ENCODE data around the gene XRCC5. TPM values are rescaled to one million over a fixed set of nuclear protein-coding genes. Genes with fewer than 3 reads are reported as not detected.

Gene XRCC5
- total and polyA plus RNA-seq, 10 of the 15 experiments (the other 5 are each of a cell fraction or from before 2014, with no cell fraction given) = 259 to 815 (median 530) TPM

DNA sequence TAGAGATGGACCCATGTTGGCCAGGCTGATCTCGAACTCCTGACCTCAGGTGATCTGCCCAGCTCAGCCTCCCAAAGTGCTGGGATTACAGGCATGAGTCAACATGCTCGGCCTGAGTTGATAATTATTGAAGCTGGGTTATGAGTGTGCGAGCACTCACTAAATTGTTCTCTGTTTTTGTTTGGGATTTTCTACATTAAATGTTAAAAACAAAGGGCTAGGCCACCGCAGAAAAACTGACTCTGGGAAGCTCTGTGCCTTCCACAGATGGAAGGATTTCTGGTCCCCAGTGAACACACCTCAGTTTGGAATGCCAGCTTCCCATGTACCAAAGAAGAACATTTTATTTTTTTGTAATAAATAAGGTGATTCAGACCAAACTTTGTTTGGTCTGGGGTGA lies 83.0 kb downstream of the XRCC5 start:
- TF ChIP-seq, protein P1, sequence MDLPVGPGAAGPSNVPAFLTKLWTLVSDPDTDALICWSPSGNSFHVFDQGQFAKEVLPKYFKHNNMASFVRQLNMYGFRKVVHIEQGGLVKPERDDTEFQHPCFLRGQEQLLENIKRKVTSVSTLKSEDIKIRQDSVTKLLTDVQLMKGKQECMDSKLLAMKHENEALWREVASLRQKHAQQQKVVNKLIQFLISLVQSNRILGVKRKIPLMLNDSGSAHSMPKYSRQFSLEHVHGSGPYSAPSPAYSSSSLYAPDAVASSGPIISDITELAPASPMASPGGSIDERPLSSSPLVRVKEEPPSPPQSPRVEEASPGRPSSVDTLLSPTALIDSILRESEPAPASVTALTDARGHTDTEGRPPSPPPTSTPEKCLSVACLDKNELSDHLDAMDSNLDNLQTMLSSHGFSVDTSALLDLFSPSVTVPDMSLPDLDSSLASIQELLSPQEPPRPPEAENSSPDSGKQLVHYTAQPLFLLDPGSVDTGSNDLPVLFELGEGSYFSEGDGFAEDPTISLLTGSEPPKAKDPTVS (IDR thresholded peaks at IDR 0.05; ENCODE audit: low read depth, low read length) = no peak
- TF ChIP-seq ZBTB40 (IDR thresholded peaks at IDR 0.05; ENCODE audit: borderline replicate concordance) (no peak), ATF3 (IDR thresholded peaks at IDR 0.05; ENCODE audit: borderline replicate concordance, extremely low read depth, low read depth, low read length) (no peak), YY1 (IDR thresholded peaks at IDR 0.05; ENCODE audit: low read depth, low read length) (no peak), ZZZ3 (IDR thresholded peaks at IDR 0.05; ENCODE audit: control insufficient read depth, insufficient read length, low read depth) (no peak)
- ATAC-seq (no peak), FAIRE-seq (no peak), DNase-seq (ENCODE audit: low read depth, low spot score) (no peak)
- SMC1A ChIA-PET (ENCODE audit: uncharacterized antibody, unreplicated experiment) = interaction anchor here (1.1 kb wide), 2 partner anchors 18 to 134 kb away, joined by 3 read pairs; no protein-coding TSS in a partner anchor
- no peaks in the 10 kb centered on the region for H3K9me3 ChIP-seq (replicated peaks; ENCODE audit: control insufficient read depth, insufficient read depth, low read length)
- WGBS (ENCODE audit: insufficient coverage, insufficient replicate concordance, low lambda C conversion rate, missing lambda C conversion rate) = 80% methylated on average over 4 of the region's 4 CpGs
- H3K27me3 ChIP-seq (replicated peaks in 1 of 2; ENCODE audit: control insufficient read depth in 2 of 2, insufficient read depth in 2 of 2, low read length in 1 of 2) = no peaks in the 10 kb centered on the region
- H3K79me2 ChIP-seq (ENCODE audit: control insufficient read depth, insufficient read depth, low read length) = peaks cover 4% of the 10 kb centered on the region
- BruUV-seq (replicated peaks) = no TSS peak
- H3K4me2 ChIP-seq (ENCODE audit: control insufficient read depth, insufficient read depth) = no peak overlapping the region
- RAD21 ChIA-PET (ENCODE audit: unreplicated experiment) = no interaction called here
- intact Hi-C loops (cut with micrococcal nuclease; ENCODE audit: unreplicated experiment) = no loop called here
- H3K27ac ChIP-seq (ENCODE audit: control insufficient read depth, insufficient read depth) = no peak overlapping the region
- H3K4me1 ChIP-seq (ENCODE audit: control insufficient read depth, insufficient read depth, low read length) = peaks cover 9% of the 10 kb centered on the region; the same call in 1 of the 2 replicates
- no peak overlapping the region for H3K9ac ChIP-seq (ENCODE audit: control insufficient read depth, insufficient read depth, low read length)
- no peaks in the 10 kb centered on the region for H4K20me1 ChIP-seq (ENCODE audit: control insufficient read depth, insufficient read depth)
- POLR2A ChIA-PET = no interaction called here
- H2AFZ ChIP-seq (ENCODE audit: control insufficient read depth, low read depth, low read length) = no peak overlapping the region
- H3K36me3 ChIP-seq (ENCODE audit: control insufficient read depth in 2 of 2, insufficient read depth in 2 of 2, low read length in 1 of 2) = peaks cover 5 to 48% of the 10 kb centered on the region in 2 experiments
- CTCF ChIA-PET = no interaction called here
- H3K4me3 ChIP-seq = no peak overlapping the region
- in situ Hi-C loops (cut with MboI) = no loop called here

Data from GM12878 (cell line).